Hematopoietic multipotent progenitor cell treated with erythropoietin and hydrocortisone succinate and interleukin-3 and kit ligand, for 8 days (in vitro differentiated cells): ENCODE results near the gene ARL4A.
"Not testable (repeated sequence)": the region's sequence is repeated elsewhere in the genome, so short reads cannot be mapped to it uniquely, and the experiment has no call there.

ENCODE experiments used
- DNase-seq: peaks from one replicate; pipeline ENCODE4 v3.0.0-alpha.2; 2015

ARL4A gene

DNA sequence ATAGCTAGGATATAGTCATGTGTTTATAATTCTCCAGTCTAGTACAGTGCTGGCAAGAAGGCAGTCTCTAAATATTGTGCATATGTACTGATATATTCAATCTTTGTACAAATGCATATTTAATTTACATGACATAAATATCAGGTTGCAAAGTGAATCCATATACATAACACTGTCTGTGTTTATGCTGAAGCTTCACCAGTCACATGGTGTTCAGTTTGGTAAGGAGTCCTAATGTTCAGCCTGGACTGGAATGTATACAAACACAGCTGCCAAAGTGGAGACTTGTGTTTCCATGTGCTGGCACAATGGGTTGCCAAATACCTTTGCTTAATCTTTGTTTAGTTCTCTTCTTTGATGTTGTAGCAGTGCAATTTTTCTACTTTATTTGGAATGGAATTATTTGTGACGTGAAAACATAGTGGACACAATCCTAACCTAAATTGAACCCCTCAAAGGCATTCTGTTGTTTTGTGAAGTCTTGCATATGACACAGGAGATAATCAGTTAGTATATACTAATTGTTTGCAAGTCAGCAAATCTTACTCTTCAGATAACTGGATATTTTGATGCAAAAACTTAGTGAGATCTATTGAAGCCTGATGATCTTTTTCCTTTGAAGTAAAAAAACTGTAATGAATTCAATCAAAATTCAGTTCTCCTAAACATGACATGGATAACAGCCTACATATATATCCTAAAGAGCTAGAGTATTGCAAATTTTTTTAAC, 17.3 kb upstream of the ARL4A start:
- no peak for DNase-seq

DNA sequence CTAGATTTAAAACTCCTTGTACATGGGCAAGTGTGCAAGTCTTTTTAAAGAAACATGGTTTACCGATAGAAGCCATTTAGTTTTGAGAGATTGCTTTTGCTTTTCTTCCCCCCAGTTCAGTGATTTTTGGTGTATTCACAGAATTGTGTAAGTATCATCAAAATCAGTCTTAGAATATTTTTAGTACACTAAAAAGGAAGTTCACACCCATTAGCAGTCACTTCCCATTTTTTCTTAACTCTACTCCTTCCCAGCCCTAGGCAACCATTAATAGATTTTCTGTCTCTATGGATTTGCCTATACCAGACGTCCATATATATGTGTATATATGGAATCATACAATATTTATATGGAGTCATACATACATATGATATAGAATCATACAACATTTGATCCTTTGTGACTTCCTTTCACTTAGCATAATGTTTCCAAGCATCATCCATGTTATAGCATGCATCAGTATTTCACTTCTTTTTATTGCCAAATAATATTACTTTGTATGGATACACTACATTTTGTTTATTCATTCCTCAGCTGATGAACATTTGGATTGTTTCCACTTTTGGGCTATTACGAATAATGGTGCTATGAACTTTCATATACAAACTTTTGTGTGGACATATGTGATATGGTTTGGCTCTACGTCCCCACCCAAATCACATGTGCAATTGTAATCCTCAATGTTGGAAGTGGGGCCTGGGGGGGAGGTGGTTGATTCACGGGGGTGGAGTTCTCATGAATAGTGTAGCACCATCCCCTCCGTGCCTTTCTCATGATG, 16.5 kb upstream of the ARL4A start:
- DNase-seq, result no peak

DNA sequence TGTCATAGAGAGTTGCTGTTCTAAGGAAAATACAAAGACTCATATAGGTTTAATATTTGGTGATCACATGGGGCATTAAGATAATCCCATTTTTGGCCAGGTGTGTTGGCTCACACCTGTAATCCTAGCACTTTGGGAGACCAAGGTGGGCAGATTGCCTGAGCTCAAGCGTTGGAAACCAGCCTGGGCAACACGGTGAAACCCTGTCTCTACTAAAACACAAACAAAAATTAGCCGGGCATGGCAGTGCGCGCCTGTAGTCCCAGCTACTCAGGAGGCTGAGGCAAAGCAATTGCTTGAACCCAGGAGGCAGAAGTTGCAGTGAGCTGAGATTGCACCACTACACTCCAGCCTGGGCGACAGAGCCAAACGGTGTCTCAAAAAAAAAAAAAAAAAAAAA, 14.0 kb upstream of the ARL4A start:
- not testable (repeated sequence) for DNase-seq

DNA sequence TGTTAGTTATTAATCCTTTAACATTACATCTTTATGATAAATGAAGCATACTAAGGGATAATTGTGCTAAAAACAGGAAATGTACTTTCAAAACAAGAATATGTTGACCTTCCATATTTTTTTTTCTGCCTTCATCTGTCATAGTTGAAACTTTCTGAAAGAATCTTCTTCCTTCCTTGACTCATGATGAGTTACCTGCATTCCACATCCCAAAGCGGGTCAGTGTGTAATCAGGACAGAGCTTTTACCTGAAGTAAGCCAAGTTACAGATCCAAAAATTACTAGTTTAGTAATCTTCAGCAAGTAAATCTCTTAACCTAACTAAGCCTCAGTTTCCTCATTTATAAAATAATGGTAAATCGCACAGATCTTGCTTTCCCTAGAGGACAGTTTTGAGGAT, 13.4 kb upstream of the ARL4A start:
- DNase-seq, result no peak

DNA sequence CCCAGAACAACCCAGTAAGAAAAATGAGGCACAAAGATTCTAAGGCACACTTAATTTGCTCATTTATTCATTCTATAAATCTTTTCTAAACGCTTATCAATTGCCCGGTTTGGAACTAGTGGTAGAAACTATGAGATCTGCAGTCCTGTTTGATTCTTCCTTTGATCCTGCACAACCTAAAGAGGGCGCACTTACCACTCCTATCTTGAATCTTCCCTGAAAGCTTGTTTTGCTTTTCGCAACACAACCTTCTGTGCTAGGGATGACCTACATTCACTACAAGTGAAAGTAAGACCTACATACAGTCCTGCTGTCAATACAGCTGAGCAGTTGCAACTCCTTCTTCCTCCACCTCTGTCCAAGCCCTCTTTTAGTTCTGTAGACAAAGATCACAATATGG, 12.6 kb upstream of the ARL4A start:
- peak; percentile 70 for DNase-seq

DNA sequence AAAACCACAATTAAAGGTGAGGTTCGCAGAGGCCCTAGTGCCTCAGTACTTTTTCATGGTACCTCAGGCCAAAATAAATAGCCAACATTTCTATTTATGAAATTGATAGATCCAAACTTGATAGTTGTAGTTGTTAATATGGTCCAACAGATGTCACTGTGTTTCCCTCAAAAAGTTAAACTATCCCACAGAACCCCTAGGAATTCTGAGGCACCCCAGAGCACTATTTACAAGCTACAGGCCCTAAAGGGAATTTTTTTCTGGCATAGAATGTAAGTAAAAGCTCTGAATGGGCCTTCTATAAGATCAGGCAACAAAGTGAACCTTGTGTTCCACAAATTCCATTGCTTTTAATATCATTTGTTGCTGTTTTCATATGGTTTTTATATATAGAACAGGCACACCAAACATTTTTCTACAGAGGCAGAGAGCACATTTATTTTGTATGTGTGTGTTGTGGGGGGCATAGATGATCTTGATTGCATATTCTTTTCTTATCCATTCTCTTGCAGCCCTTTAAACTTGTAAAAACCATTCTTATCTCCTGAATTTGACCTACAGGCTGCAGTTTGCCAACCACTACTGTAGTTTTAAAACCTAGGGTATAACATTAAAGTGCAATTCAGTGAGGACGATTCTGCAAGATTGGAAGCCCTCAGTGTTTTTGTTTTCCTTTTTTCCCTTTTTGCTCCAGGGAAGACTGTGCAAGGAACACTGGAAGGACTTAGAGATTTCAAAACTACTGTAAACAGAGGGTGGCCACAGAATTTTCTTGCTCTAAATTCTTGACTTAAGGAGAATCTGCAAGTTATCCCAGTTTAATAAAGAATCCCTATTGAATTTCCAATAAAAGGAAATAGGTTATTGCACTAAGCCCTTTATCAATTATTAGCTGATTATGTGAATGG, 3.5 kb upstream of the ARL4A start:
- DNase-seq, result peak; percentile 56

DNA sequence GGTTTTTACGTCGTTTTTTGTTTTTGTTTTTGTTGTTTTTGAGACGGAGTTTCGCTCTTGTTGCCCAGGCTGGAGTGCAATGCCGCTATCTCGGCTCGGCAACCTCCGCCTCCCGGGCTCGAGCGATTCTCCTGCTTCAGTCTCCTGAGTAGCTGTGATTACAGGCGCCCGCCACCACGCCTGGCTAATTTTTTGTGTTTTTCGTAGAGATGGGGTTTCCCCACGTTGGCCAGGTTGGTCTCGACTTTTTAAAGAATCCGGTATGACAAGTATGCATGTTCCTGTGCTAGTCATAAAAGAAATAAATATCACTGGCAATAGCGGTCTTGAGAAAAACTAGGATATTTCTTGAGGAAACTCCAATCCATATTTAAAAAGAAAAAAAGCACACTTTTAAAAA, 2.7 kb upstream of the ARL4A start:
- no peak for DNase-seq

DNA sequence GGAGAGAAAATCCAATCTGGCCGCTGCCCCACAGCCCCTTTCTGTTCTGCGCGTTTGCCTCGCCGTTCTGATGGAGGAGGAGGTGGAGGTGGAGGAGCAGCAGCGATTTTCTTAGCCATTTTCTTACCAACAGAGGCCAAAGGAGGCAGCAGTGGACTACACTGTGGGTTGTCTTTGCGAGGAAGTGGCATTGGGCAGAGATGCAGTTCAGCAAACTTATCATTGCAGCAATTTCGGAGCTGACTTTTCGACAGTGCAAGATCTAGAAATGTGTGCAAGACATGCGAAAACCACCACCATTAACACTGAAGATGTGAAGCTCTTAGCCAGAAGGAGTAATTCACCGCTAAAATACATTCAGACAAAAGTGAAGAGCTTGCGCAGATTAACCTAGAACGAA, 1.9 kb upstream of the ARL4A start:
- DNase-seq, result peak; percentile 65

DNA sequence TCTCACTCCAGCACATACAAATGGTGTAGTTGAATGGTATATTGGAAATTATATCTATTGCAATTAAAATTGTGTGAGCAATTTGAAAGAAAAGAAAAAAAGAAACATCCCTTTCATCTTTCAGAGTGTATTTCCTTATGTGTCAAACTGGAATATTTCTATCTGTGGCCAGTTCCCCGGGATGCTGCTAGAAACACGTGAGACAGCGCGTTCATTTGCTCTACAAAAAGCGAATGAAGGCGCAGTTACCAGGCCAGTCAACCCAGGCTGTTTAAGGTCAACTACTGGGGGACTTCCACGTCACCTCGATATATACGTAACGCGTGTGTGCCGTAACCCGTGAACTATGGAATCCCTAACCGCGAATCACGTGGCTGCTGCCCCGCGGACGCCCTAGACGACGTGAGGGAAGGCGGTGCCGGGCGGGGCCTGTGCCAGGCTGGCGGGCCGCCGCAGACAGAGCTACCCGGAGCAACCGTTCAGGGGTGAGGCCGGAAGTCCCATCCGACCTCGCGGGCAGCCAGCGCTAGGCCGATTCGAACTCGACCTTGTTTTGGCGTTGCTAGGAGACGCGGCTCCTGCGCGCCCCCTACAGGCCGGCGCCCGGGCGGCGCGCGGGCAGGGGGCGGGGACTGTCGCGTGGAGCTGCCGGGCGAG, 1.1 kb upstream of the ARL4A start:
- peak; percentile 95 for DNase-seq

DNA sequence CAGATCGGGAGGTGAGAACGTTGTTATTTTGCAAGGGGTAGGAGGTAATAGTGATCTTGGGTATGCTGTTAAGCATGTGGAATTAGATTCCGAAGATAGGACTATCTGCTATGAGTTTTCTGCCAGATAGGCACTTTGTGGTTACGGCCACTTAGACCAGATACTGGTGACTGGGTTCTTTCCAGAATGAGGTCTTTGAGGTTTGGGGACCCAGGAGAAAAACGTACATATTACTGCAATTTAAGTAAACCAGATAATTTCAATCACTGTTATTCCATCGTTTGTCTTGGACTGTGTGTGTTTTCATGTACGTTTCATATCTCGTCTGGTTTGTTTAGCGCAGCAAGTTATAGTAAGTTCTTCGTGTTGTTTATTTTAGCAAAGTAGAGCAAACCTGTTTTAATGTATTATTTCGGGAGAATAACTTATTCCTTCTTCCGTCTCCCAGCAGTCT, 312 bp downstream of the ARL4A start:
- DNase-seq, result no peak

DNA sequence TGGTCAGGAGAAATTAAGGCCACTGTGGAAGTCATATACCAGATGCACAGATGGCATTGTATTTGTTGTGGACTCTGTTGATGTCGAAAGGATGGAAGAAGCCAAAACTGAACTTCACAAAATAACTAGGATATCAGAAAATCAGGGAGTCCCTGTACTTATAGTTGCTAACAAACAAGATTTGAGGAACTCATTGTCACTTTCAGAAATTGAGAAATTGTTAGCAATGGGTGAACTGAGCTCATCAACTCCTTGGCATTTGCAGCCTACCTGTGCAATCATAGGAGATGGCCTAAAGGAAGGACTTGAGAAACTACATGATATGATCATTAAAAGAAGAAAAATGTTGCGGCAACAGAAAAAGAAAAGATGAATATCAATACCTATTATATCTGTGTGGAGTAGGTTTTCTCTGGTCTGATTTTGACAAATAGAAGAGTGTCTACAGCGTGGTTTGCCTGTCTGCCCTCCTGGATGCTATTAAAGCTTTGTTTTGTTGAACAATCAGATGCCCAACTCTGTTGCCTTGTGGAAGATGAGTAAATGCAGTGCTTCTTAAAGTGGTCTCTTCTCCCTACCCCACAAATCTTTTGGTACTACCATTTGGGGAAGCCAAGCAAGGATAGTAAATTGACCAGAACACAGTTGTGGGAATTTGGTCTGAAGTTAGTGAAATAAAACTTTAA, 1.2 kb downstream of the ARL4A start:
- not testable (repeated sequence) for DNase-seq

DNA sequence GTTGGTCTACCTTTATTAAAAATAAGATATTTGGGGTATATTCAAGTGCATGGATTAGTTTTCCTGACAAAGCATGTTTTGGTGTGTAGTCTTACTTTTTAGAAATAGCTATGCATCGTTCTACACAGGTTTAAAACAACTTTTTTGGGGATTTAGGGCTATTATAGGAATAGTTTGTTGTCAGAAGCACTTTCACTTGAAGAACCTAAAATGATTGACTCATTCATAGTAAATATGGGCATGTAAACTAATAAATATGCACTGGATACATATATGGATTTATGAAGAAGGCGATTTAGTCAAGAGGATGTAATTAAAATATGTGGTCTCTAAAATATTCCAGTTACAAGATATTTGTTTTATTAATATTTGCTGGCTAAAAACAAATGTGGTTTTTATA, 2.0 kb downstream of the ARL4A start:
- no peak for DNase-seq

DNA sequence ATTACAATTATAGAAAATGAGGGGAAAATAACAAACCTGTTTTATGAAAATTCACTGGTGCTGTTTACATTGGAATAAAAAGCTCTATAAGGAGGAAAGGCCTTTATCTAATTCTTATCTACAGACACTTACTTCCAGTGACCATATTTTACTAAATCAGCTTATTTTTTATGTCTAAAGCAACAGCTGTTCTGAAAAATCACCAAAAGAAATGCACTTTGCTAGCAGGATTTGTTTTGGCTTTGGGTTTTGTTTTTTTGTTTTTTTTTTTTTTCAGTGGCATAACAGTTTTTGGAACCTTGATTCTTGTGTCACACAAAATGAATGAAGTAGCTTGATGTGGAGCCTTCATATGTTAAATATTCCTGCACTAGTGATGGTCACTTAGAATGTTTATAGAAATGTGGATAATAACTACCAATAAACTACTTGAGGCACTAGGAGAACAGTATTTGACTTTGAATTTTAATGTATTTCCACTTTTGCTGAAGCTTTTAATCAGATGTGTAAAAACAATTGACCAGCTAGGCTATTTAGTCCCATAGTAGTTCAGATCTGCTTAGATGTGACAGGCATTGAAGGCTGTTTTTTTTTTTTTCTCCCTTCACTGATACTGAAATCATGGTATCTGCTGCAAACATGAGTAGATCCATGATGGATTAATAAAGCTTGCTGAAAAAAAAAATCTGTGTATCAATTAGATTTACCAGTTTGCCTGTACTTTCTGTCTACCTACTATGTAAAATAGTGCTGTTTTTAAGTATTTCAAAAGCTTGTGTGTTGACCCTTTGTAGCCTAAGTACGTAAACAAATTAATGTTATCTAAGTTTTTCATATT, 2.8 kb downstream of the ARL4A start:
- no peak for DNase-seq

DNA sequence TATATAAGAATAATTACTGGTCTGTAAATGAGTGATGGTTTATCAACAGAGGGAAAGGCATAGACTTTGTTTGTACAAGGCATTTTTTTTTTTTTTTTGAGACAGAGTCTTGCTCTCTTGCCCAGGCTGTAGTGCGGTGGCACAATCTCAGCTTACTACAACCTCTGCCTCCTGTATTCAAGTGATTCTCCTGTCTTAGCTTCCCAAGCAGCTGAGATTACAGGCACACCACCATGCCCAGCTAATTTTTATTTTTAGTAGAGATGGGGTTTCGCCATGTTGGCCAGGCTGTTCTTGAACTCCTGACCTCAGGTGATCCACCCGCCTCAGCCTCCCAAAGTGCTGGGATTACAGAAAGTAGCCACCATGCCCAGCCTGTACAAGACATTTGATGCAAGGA, 4.0 kb downstream of the ARL4A start:
- DNase-seq, result not testable (repeated sequence)

DNA sequence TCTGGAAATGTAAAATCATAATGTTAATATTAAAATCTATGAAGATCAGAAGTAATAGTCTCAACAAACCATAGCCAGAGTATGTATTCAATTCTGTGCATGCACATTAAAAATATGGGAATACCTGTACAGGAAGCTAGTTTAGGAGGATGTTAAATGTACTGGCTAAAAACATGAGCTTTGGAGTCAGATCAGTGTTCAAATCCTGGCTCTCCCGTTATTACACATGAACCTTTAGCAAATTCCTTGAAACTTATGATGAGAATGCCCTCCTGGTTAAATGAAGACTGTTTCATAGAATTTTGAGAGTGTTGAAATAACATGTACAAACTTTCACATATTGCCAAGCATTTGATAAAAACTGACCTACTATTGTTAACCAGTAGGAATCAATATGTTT, 4.6 kb downstream of the ARL4A start:
- DNase-seq, result no peak

DNA sequence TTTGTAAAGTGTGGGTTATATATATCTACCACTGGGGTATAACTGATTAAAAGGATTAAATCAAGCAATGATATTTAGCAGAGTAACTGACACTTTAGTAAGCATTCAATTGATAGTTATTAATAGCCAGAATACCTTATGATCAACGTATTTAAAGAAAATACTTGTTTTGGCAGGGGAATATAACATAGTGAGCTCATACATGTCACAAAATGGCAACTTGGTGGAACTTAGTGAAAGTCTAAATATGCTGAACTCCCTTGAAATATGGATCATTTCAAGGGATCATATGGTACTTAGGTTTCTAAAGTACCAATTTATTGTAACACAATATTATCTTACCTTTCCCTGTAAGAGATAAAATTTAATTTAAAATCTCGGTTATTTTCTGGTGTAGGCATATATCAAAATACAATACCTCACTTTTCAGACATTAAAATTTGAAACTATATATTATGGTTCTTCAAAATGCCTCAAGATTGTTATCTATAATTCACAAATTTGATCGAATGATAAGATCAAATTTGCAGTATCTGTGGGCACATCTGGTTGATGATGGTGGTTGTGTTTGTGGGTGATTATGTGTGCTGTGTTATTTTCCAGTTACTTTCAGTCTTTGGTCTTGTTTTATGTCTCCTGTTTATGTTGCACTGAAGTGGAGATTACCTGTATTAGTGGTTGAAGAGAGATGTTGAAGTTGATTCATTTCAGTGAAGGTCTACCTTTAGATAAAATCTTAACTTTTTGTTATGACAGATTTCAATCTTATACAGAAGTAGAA, 5.2 kb downstream of the ARL4A start:
- DNase-seq, result no peak

DNA sequence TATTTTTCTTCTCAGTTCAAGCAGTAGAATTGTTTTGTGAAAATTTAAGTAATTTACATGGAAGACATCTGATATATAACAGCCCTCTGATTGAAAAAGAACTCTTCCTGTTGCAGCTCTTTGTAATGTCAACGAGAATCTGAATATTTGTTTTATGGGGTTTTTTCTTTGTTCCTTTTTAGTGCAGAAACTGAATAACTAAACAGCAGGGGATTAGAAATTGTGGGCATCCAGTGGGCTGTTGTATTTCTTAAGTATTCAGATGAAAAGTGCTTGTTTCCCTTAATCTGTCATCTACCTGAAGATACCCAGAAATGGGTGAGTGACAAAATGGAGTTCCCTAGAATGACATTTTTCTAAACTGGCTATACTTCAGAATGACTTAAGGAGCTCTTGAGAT, 7.4 kb downstream of the ARL4A start:
- no peak for DNase-seq

DNA sequence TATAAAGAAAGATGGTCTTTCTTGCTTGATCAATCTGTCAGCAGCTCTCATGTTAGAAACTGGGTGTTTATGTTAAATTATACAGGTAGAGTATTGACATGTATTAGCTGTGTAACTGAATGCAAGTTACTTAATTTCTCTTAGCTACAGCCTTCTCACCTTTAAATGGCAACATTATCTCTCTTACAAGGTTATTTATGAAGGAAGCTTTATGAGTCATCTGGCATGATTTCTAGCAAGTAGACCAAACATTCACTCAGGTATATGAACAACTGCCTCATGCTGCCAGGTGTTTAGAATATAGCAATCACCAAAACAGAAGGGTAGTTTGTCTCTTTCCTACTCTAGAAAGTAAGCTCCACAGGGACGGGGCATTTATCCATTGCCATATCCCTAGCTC, 8.5 kb downstream of the ARL4A start:
- DNase-seq, result no peak

DNA sequence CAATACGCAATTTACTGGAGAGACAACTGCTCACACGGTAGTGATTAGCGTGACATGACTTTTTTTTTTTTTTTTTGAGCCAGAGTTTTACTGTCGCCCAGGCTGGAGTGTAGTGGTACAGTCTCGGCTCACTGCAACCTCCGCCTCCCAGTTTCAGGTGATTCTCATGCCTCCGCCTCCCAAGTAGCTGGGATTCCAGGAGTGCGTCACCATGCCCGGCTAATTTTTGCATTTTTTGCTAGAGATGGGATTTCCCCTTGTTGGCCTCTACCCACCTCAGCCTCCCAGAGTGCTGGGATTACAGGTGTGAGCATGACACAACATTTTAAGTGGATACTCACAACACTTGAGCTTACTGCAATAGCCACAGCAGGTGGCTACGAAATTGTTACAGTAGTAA, 11.9 kb downstream of the ARL4A start:
- no peak for DNase-seq

DNA sequence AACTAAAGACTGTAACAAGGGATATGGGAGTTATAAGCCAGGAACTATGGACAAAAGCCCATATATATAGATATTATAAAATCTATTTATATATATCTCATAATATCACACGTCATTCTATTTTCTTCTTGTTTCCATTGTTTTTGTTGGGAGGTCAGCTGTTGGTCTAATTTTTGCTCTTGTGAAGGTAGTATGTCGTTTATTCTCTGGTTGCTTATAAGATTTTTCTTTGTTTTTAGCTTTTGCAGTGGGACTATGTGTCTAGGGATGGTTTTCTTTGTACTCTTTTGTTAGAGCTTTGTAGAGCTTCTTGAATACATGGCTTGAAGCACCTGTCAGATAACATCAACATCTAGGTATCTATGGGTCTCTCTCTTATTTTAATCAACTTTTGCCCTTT, 14.0 kb downstream of the ARL4A start:
- DNase-seq, result no peak

DNA sequence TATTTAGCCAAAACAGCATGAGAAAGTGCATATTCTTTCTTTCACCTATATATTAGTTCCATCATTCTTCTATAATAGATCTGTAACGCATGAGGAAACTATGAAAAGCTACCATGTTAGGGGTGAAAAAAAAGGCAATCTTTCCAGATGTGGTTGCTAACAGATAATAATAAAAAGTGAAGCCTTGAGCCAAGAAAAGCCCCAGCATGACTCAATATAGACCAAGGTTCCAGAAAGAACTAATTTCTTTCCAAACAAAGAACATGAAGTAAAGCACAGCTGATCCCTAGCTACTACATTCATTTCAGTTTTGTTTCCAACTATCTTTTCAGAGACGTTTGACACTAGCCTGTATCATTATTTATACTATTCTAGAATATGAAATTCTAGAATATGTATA, 16.4 kb downstream of the ARL4A start:
- DNase-seq, result no peak
